ENCODE measurements around the gene GALNT18.

GALNT18 gene

GRCh38 chr11:11587122-11587521 lies 34.7 kb downstream of the GALNT18 start:
- no peak for TF ChIP-seq CTCF (IDR thresholded peaks at IDR 0.05; ENCODE audit: low read depth, low read length, missing control alignments)
- no peak for DNase-seq (ENCODE audit: extremely low read depth, low read depth)
- no peak overlapping the region for H3K4me3 ChIP-seq (replicated peaks; ENCODE audit: low read depth, low read length)

GRCh38 chr11:11586465-11586864 lies 35.3 kb downstream of the GALNT18 start:
- TF ChIP-seq CTCF (IDR thresholded peaks at IDR 0.05; ENCODE audit: low read depth, low read length, missing control alignments): no peak
- no peak overlapping the region for H3K4me3 ChIP-seq (replicated peaks; ENCODE audit: low read depth, low read length)
- DNase-seq (ENCODE audit: extremely low read depth, low read depth): no peak

GRCh38 chr11:11584937-11585336 lies 36.9 kb downstream of the GALNT18 start:
- no peak for TF ChIP-seq CTCF (IDR thresholded peaks at IDR 0.05; ENCODE audit: low read depth, low read length, missing control alignments)
- no peak overlapping the region for H3K4me3 ChIP-seq (replicated peaks; ENCODE audit: low read depth, low read length)

GRCh38 chr11:11584530-11584810 lies 37.3 kb downstream of the GALNT18 start:
- TF ChIP-seq CTCF (IDR thresholded peaks at IDR 0.05; ENCODE audit: low read depth, low read length, missing control alignments): no peak
- no peak overlapping the region for H3K4me3 ChIP-seq (replicated peaks; ENCODE audit: low read depth, low read length)
- DNase-seq (ENCODE audit: extremely low read depth, low read depth): peak; percentile 44

More at GRCh38 chr11:11584937-11585336, 36.9 kb downstream of the GALNT18 start:
- no peak for DNase-seq (ENCODE audit: extremely low read depth, low read depth)

- no peak for TF ChIP-seq CTCF (IDR thresholded peaks at IDR 0.05; ENCODE audit: low read depth, low read length, missing control alignments)
- DNase-seq (ENCODE audit: extremely low read depth, low read depth): no peak
- no peak overlapping the region for H3K4me3 ChIP-seq (replicated peaks; ENCODE audit: low read depth, low read length)
Measured at GRCh38 chr11:11583801-11584529, 37.8 kb downstream of the GALNT18 start.

GRCh38 chr11:11582011-11582701 lies 39.6 kb downstream of the GALNT18 start:
- no peak overlapping the region for H3K4me3 ChIP-seq (replicated peaks; ENCODE audit: low read depth, low read length)
- TF ChIP-seq CTCF (IDR thresholded peaks at IDR 0.05; ENCODE audit: low read depth, low read length, missing control alignments): no peak
- no peak for DNase-seq (ENCODE audit: extremely low read depth, low read depth)

Data from HFF-Myc (cell line).